ENCODE data around the gene UNC45A.

- no peak for TF ChIP-seq CTCF (IDR thresholded peaks at IDR 0.05)
- no peak for TF ChIP-seq EZH2 (IDR thresholded peaks at IDR 0.05; ENCODE audit: borderline replicate concordance, insufficient read depth, low read depth, low read length, poor library complexity, severe bottlenecking)
Observed at GRCh38 chr15:90950676-90951075, 15.6 kb downstream of the UNC45A start.
